Caco-2 (cell line): ENCODE measurements around the gene GRK2. TPM values are rescaled to one million over a fixed set of nuclear protein-coding genes. Genes with fewer than 3 reads are reported as not detected.

Experiments used
- BruUV-seq: library from RNA; stranded (reverse); fragments of 400-500 nt; replicated peaks from 2 replicates; lab custom pipeline; 2021; lab: Mats Ljungman, UMichigan
- CTCF ChIA-PET: fragments of 300-600 bp; sonication (Branson Sonifier 250); formaldehyde crosslinking; loops from one replicate; lab custom pipeline; 2022; ENCODE audit warnings: antibody characterized with exemption; lab: Charles Lee
- POLR2A ChIA-PET: fragments of 300-600 bp; sonication (Branson Sonifier 250); formaldehyde crosslinking; loops from one replicate; lab custom pipeline; 2022; ENCODE audit warnings: antibody characterized with exemption; lab: Charles Lee
- DNase-seq, 2 experiments: peaks; one replicate each; pipeline versions ENCODE4 v3.0.0 to v3.0.0-alpha.2; 2020 to 2022
- H3K27me3 ChIP-seq: replicated peaks from 2 replicates; pipeline ENCODE4 v1.6.0; 2011; ENCODE audit warnings: low read length; ENCODE audit not compliant: control insufficient read depth, insufficient read depth
- H3K36me3 ChIP-seq: 2 replicates; pipeline ENCODE4 v1.5.1; 2011; ENCODE audit warnings: low read length; ENCODE audit not compliant: control insufficient read depth, insufficient read depth
- H3K4me1 ChIP-seq: fragments of 250-450 bp; sonication (Bioruptor Pico); 2 replicates; pipeline ENCODE4 v1.5.1; 2020; ENCODE audit warnings: mild to moderate bottlenecking
- H3K4me3 ChIP-seq: 2 replicates; pipeline ENCODE4 v1.5.1; 2011; ENCODE audit warnings: low read depth, mild to moderate bottlenecking, control low read depth, low read length
- H3K9me3 ChIP-seq: fragments of 250-450 bp; sonication (Bioruptor Pico); 2 replicates; pipeline ENCODE4 v1.5.1; 2020; ENCODE audit warnings: mild to moderate bottlenecking, moderate library complexity
- H3K27ac Mint-ChIP-seq: one replicate; pipeline ENCODE4 v1.8.0; 2022; ENCODE audit warnings: mixed read lengths; ENCODE audit not compliant: unreplicated experiment
- H3K27me3 Mint-ChIP-seq: one replicate; pipeline ENCODE4 v1.8.0; 2022; ENCODE audit warnings: mixed read lengths; ENCODE audit not compliant: insufficient read depth, unreplicated experiment
- H3K36me3 Mint-ChIP-seq: one replicate; pipeline ENCODE4 v1.8.0; 2022; ENCODE audit warnings: mild to moderate bottlenecking, mixed read lengths; ENCODE audit not compliant: insufficient read depth, unreplicated experiment
- H3K4me1 Mint-ChIP-seq: one replicate; pipeline ENCODE4 v1.8.0; 2022; ENCODE audit warnings: low read depth, mixed read lengths; ENCODE audit not compliant: unreplicated experiment
- H3K4me3 Mint-ChIP-seq: one replicate; pipeline ENCODE4 v1.8.0; 2022; ENCODE audit warnings: mild to moderate bottlenecking, moderate library complexity, mixed read lengths; ENCODE audit not compliant: unreplicated experiment
- H3K9me3 Mint-ChIP-seq: one replicate; pipeline ENCODE4 v1.8.0; 2022; ENCODE audit warnings: mixed read lengths; ENCODE audit not compliant: unreplicated experiment
- intact Hi-C: fragments of 100-400 bp; cut with micrococcal nuclease; formaldehyde crosslinking; loops from one replicate; pipeline ENCODE4 v1.10.0; 2022; ENCODE audit not compliant: unreplicated experiment
- total RNA-seq: library from RNA; stranded (reverse); gene quantifications from 2 replicates; pipeline ENCODE4 v1.2.3, GENCODE V29; 2022
- TF ChIP-seq, protein P1 (sequence below), 2 experiments: fragments of 200-600 bp in 1 of 2; IDR thresholded peaks; 1 replicate in 1 of 2; 2 replicates in 1 of 2; pipeline versions ENCODE4 v1.5.1 to v1.8.0; 2011 to 2022; ENCODE audit warnings: antibody characterized with exemption in 1 of 2, control low read depth in 1 of 2, inconsistent platforms in 1 of 2, low read depth in 1 of 2, low read length in 1 of 2, mild to moderate bottlenecking in 1 of 2, moderate library complexity in 1 of 2; ENCODE audit not compliant: insufficient read depth in 1 of 2, severe bottlenecking in 1 of 2, unreplicated experiment in 1 of 2

The GRK2 gene
- total RNA-seq, 1 experiment from 2014 or later: 120 TPM

DNA sequence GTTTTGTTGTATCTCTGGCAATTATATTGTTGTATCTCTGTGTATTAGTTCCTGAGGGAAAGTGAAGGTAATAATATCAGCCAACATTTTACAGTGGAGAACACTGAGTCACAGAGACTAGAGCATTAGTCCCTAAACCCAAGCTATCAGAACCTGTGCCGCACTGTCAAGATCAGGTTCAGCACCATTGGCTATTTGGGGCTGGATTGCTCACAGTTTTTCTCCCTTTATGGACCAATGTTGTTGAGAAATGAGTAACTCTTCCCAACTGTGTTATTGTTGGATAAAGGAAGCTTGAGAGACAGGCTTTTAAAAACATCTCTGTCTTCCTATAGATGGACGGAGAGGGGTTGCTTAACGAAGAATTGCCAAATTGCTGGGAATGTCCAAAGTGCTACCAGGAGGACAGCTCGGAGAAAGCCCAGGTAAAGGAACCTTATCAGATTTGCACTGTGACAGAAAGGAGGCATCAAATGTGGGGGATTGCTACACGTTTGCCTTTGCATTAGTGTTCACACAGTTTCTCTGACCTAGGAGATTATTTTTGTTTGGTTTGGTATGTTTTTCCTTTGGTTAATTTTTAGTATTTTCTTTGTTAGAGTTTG is 18.2 kb upstream of the GRK2 start:
- H3K9me3 Mint-ChIP-seq: no peaks in the 10 kb centered on the region
- ChIA-PET CTCF (interaction anchor here (0.6 to 1.3 kb wide), 6 partner anchors 8 to 129 kb away, joined by 3 to 8 read pairs (median 4); partner anchors contain the start of genes KDM2A and SSH3), POLR2A (interaction anchor here (0.5 to 3.3 kb wide), 5 partner anchors 8 to 1552 kb away, joined by 3 to 49 read pairs (median 3); partner anchors contain the start of gene CORO1B)
- no peaks in the 10 kb centered on the region for H3K27me3 Mint-ChIP-seq
- H3K4me1 Mint-ChIP-seq: peaks cover 41% of the 10 kb centered on the region
- Histone ChIP-seq H3K9me3 (no peaks in the 10 kb centered on the region), H3K36me3 (peaks cover 27% of the 10 kb centered on the region), H3K27me3 (no peaks in the 10 kb centered on the region), H3K4me3 (no peak overlapping the region), H3K4me1 (peaks cover 26% of the 10 kb centered on the region)
- TF ChIP-seq, protein P1, sequence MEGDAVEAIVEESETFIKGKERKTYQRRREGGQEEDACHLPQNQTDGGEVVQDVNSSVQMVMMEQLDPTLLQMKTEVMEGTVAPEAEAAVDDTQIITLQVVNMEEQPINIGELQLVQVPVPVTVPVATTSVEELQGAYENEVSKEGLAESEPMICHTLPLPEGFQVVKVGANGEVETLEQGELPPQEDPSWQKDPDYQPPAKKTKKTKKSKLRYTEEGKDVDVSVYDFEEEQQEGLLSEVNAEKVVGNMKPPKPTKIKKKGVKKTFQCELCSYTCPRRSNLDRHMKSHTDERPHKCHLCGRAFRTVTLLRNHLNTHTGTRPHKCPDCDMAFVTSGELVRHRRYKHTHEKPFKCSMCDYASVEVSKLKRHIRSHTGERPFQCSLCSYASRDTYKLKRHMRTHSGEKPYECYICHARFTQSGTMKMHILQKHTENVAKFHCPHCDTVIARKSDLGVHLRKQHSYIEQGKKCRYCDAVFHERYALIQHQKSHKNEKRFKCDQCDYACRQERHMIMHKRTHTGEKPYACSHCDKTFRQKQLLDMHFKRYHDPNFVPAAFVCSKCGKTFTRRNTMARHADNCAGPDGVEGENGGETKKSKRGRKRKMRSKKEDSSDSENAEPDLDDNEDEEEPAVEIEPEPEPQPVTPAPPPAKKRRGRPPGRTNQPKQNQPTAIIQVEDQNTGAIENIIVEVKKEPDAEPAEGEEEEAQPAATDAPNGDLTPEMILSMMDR (IDR thresholded peaks at IDR 0.05; ENCODE audit: insufficient read depth in 1 of 2, low read depth in 1 of 2, low read length in 1 of 2, severe bottlenecking in 1 of 2, unreplicated experiment in 1 of 2): no peak
- no TSS peak for BruUV-seq
- intact Hi-C loops: loop anchor here (1.0 to 10.0 kb wide), 4 partner anchors 8 to 337 kb away; partner anchors contain the start of genes GSTP1 and KDM2A
- peaks cover 100% of the 10 kb centered on the region for H3K36me3 Mint-ChIP-seq
- H3K27ac Mint-ChIP-seq: peak overlapping the region; percentile 85
- peak overlapping the region; percentile 52 for H3K4me3 Mint-ChIP-seq
- peak; percentile 76 to 90 for DNase-seq

DNA sequence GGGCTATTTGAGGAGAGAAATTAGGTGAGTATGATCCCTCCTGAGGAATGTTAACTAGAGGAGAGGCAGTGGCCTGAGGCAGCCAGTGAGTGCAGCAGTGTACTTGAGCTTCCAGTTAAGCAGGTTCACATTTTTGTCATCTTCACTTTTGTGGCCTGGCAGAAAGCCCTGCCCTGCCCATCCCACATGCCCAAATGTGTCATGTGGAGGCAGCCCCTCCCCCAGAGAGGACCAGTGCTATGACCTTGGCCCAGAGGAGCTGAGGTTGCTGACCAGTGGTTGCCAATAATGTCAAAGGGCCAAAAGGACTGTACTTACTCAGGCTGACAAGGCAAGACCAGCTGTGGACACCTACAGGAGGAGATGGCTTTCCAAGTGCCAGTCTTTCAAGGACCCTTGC is 17.6 kb upstream of the GRK2 start:
- Mint-ChIP-seq H3K36me3 (peaks cover 100% of the 10 kb centered on the region), H3K27me3 (no peaks in the 10 kb centered on the region), H3K4me1 (peaks cover 44% of the 10 kb centered on the region), H3K4me3 (peak overlapping the region; percentile 52), H3K9me3 (no peaks in the 10 kb centered on the region), H3K27ac (peak overlapping the region; percentile 85)
- TF ChIP-seq, protein P1 (IDR thresholded peaks at IDR 0.05; ENCODE audit: insufficient read depth in 1 of 2, low read depth in 1 of 2, low read length in 1 of 2, severe bottlenecking in 1 of 2, unreplicated experiment in 1 of 2): no peak
- Histone ChIP-seq H3K4me1 (peaks cover 26% of the 10 kb centered on the region), H3K36me3 (peaks cover 33% of the 10 kb centered on the region), H3K27me3 (no peaks in the 10 kb centered on the region), H3K9me3 (no peaks in the 10 kb centered on the region), H3K4me3 (no peak overlapping the region)
- POLR2A ChIA-PET: interaction anchor here (0.5 to 3.3 kb wide), 3 partner anchors 9 to 1552 kb away, joined by 3 to 49 read pairs (median 12); no protein-coding TSS in a partner anchor
- CTCF ChIA-PET: interaction anchor here (0.6 to 1.3 kb wide), 5 partner anchors 9 to 130 kb away, joined by 3 to 8 read pairs (median 4); partner anchors contain the start of genes KDM2A and SSH3
- BruUV-seq: no TSS peak
- DNase-seq: peak; percentile 92 to 95
- intact Hi-C loops: loop anchor here (1.0 to 10.0 kb wide), 4 partner anchors 8 to 336 kb away; partner anchors contain the start of genes GSTP1 and KDM2A
